Natural killer cell (primary cell): ENCODE results near the gene TACR2. TPM values are rescaled to one million over a fixed set of nuclear protein-coding genes. Genes with fewer than 3 reads are reported as not detected.

ENCODE experiments used
- ATAC-seq, 3 donors: fragments of 150-1000 bp in 2 of 3; fragments of 200-7000 bp in 1 of 3; cut with Tn5 transposase; 1 replicate in 1 of 3; 2 replicates in 2 of 3; pipeline ENCODE4 v1.10.0; 2021; ENCODE audit warnings: mild to moderate bottlenecking in 2 of 3, moderate library complexity in 2 of 3
- DNase-seq, 2 donors: peaks; one replicate each; pipeline versions ENCODE4 v3.0.0 to v3.0.0-alpha.2; 2013 to 2021; ENCODE audit warnings: mixed read lengths in 1 of 2
- H3K27ac ChIP-seq: one replicate; pipeline ENCODE4 v1.5.1; 2013; ENCODE audit warnings: mild to moderate bottlenecking, low read length
- H3K27me3 ChIP-seq: one replicate; pipeline ENCODE4 v1.6.1; 2013; ENCODE audit warnings: low read length; ENCODE audit not compliant: control insufficient read depth, insufficient read depth
- H3K36me3 ChIP-seq: one replicate; pipeline ENCODE4 v1.6.1; 2013; ENCODE audit warnings: low read length; ENCODE audit not compliant: control insufficient read depth, insufficient read depth
- H3K4me1 ChIP-seq: one replicate; pipeline ENCODE4 v1.6.1; 2013; ENCODE audit warnings: low read length; ENCODE audit not compliant: control insufficient read depth, insufficient read depth
- H3K4me3 ChIP-seq: one replicate; pipeline ENCODE4 v1.5.1; 2013; ENCODE audit warnings: low read length
- H3K9me3 ChIP-seq: one replicate; pipeline ENCODE4 v1.6.1; 2013; ENCODE audit warnings: low read length; ENCODE audit not compliant: control insufficient read depth, insufficient read depth
- H3K27ac Mint-ChIP-seq, 2 donors: one replicate each; pipeline ENCODE4 v1.8.0; 2022; ENCODE audit warnings: mild to moderate bottlenecking in 2 of 2, mixed read lengths in 2 of 2, moderate library complexity in 1 of 2
- H3K27me3 Mint-ChIP-seq, 2 donors: one replicate each; pipeline ENCODE4 v1.8.0; 2022; ENCODE audit warnings: low read depth in 2 of 2, mixed read lengths in 2 of 2
- H3K36me3 Mint-ChIP-seq: one replicate; pipeline ENCODE4 v1.8.0; 2022; ENCODE audit warnings: mixed read lengths
- H3K4me1 Mint-ChIP-seq, 2 donors: one replicate each; pipeline ENCODE4 v1.8.0; 2022; ENCODE audit warnings: mixed read lengths in 2 of 2
- H3K4me3 Mint-ChIP-seq: one replicate; pipeline ENCODE4 v1.8.0; 2022; ENCODE audit warnings: mild to moderate bottlenecking, moderate library complexity, mixed read lengths
- H3K9me3 Mint-ChIP-seq, 2 donors: one replicate each; pipeline ENCODE4 v1.8.0; 2022; ENCODE audit warnings: mixed read lengths in 2 of 2
- WGBS: methylation state at CpG from one replicate; pipeline ENCODE4 v1.1.7; 2013; ENCODE audit warnings: missing lambda C conversion rate; ENCODE audit not compliant: insufficient coverage; 5-methylcytosine and 5-hydroxymethylcytosine counted together
- intact Hi-C: fragments of 100-400 bp; cut with micrococcal nuclease; formaldehyde crosslinking; loops from one replicate; pipeline ENCODE4 v1.14.2; 2022
- total RNA-seq, 4 donors: library from RNA; stranded (reverse); fragments of 120-200 nt in 1 of 4; gene quantifications; one replicate each; pipeline versions ENCODE4 v1.2.3 to v1.2.4, GENCODE V29; 2013 to 2022
- TF ChIP-seq, protein P1 (sequence below): fragments of 200-600 bp; IDR thresholded peaks from one replicate; pipeline ENCODE4 v1.8.0; 2022; ENCODE audit warnings: antibody characterized with exemption

The TACR2 gene
- total RNA-seq, 3 donors from 2014 or later (not counting 1 experiment from before 2014, with no cell fraction given), result not detected

DNA sequence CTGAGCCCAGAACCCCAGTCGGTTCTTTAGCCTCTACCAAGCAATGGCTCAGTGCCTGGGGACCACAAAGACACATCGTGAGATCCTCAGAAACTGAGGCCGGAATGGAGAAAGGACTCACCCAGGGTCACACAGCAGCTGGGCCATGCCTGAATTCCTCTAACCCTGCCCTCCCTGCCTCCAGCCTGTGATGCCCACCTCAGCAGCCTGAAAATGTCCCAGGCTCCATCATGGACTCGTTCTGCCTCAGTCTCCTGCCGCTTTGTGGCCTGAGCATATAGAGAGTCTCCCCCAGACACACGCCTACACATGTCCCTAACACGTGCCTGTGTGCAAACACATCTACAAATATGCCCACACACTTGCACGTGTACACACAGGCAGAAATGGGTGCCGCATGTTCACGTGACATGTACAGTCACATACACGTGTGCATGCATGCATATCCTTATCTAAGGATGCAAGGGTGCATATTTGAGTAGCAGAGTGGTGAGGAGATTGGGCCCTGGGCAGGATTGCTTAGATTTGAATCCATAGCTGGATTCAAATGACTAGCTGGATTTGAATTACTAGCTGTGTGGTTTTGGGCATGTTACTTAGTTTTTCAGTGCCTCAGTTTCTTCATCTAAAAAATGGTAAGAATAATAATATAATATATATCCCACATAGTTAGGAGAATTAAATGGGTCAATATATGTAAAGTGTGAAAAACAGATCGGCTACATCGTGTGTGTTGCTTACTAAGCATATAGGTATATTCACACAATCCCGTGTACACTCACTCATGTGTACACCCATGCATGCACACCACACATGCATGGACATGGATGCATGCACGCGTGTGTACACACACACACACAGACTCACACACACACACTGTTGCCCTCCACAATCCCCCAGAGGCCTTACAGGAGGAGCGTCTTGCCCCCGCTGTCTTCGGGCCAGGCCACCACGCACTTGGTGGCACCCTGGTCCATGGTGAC, 2.4 kb downstream of the TACR2 start:
- no peak overlapping the region for H3K27ac Mint-ChIP-seq
- H3K36me3 Mint-ChIP-seq, result no peaks in the 10 kb centered on the region
- peaks cover 0 to 4% of the 10 kb centered on the region in 2 donors for H3K4me1 Mint-ChIP-seq
- Histone ChIP-seq H3K36me3 (no peaks in the 10 kb centered on the region), H3K4me3 (no peak overlapping the region), H3K4me1 (peaks cover 6% of the 10 kb centered on the region), H3K27me3 (no peaks in the 10 kb centered on the region), H3K27ac (no peak overlapping the region), H3K9me3 (no peaks in the 10 kb centered on the region)
- H3K27me3 Mint-ChIP-seq, result peaks cover 0 to 12% of the 10 kb centered on the region in 2 donors
- WGBS, result 91% methylated on average over 20 of the region's 20 CpGs
- DNase-seq, result no peak
- TF ChIP-seq, protein P1, sequence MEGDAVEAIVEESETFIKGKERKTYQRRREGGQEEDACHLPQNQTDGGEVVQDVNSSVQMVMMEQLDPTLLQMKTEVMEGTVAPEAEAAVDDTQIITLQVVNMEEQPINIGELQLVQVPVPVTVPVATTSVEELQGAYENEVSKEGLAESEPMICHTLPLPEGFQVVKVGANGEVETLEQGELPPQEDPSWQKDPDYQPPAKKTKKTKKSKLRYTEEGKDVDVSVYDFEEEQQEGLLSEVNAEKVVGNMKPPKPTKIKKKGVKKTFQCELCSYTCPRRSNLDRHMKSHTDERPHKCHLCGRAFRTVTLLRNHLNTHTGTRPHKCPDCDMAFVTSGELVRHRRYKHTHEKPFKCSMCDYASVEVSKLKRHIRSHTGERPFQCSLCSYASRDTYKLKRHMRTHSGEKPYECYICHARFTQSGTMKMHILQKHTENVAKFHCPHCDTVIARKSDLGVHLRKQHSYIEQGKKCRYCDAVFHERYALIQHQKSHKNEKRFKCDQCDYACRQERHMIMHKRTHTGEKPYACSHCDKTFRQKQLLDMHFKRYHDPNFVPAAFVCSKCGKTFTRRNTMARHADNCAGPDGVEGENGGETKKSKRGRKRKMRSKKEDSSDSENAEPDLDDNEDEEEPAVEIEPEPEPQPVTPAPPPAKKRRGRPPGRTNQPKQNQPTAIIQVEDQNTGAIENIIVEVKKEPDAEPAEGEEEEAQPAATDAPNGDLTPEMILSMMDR, result no peak
- ATAC-seq, result no peak
- intact Hi-C loops, result no loop called here
- no peak overlapping the region for H3K4me3 Mint-ChIP-seq
- H3K9me3 Mint-ChIP-seq, result no peaks in the 10 kb centered on the region

DNA sequence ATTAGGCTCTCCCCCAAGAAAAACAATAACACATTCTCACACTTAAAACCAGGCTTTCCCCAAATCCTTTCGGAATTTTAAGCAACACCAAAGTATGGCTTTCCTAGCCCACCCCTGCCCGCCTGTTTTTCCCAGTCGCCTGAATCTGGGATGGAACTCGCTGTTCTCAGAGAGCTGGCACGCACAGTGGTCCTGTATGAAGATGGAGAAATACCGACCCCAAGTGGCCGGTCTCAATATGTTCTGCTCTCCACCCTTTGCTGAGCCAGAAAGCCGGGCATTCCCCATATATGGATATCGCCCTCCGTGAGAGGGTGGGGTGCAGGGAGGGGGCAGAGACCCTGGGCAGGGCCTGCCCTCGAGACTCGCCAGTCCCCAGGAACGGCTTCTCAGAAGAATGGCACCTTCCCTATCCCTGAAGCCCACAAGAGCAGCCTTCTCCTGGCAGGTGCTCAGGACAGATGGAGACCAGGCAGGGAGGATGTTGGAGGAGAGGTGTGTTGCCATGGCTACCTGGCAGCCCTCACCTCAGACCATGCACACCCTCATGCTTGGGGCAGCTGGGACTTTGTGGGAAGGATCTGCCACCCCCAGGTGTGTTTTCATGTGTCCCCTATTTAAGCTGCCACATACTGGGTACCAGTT, 3.4 kb downstream of the TACR2 start:
- H3K9me3 ChIP-seq, result no peaks in the 10 kb centered on the region
- H3K4me3 ChIP-seq, result no peak overlapping the region
- WGBS, result 8% methylated on average over 11 of the region's 13 CpGs
- H3K4me3 Mint-ChIP-seq, result no peak overlapping the region
- H3K27me3 ChIP-seq, result no peaks in the 10 kb centered on the region
- peak overlapping the region in 1 of 2 donors; percentile 40 for H3K27ac Mint-ChIP-seq
- no peaks in the 10 kb centered on the region for H3K9me3 Mint-ChIP-seq
- H3K36me3 Mint-ChIP-seq, result no peaks in the 10 kb centered on the region
- intact Hi-C loops, result no loop called here
- H3K27me3 Mint-ChIP-seq, result peaks cover 0 to 12% of the 10 kb centered on the region in 2 donors
- TF ChIP-seq, protein P1, result peak; percentile 37
- peaks cover 6 to 14% of the 10 kb centered on the region in 2 donors for H3K4me1 Mint-ChIP-seq
- peaks cover 12% of the 10 kb centered on the region for H3K4me1 ChIP-seq
- peak; percentile 21 to 67 for DNase-seq
- H3K27ac ChIP-seq, result no peak overlapping the region
- ATAC-seq, result no peak
- no peaks in the 10 kb centered on the region for H3K36me3 ChIP-seq

DNA sequence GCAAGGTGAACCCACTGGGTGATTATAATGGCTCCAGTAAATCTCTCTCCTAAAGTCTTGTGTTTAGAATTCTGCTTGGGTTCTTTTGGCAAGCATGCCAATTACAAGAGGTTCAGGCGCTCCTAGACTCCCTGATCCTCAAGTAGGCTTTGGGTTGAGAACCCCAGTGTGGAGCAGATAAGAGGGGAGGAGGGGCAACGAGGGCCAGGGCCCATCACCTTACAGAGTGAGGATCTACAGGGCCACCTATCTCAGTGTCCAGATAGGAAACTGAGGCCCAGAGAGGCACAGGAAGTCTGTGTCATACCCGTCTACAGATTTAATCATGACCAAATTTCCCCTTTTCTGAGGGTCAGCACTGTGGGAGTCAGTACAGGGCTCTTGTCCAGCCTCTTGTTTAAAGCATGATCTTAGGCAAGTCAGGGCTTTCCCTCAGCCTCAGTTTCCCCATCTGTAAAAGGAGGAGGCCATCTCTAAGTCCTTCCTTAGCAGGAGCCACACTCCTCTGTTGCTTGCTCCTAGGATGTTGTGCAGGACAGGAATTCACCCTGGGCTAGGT, 4.4 kb downstream of the TACR2 start:
- Mint-ChIP-seq H3K4me3 (no peak overlapping the region), H3K4me1 (peaks cover 7 to 23% of the 10 kb centered on the region in 2 donors), H3K27me3 (peaks cover 0 to 12% of the 10 kb centered on the region in 2 donors), H3K27ac (no peak overlapping the region), H3K36me3 (no peaks in the 10 kb centered on the region), H3K9me3 (no peaks in the 10 kb centered on the region)
- no peaks in the 10 kb centered on the region for H3K27me3 ChIP-seq
- H3K27ac ChIP-seq, result no peak overlapping the region
- ATAC-seq, result no peak
- H3K36me3 ChIP-seq, result no peaks in the 10 kb centered on the region
- no peak overlapping the region for H3K4me3 ChIP-seq
- TF ChIP-seq, protein P1, result no peak
- DNase-seq, result no peak
- no peaks in the 10 kb centered on the region for H3K9me3 ChIP-seq
- peaks cover 21% of the 10 kb centered on the region for H3K4me1 ChIP-seq
- intact Hi-C loops, result no loop called here
- WGBS, result 61% methylated on average over 3 of the region's 3 CpGs
